Upper lobe of right lung (tissue), 1 donor: Measurements from ENCODE around the gene L1CAM. TPM values are rescaled to one million over a fixed set of nuclear protein-coding genes. Genes with fewer than 3 reads are reported as not detected.

Experiments
- ATAC-seq: fragments of 200-7000 bp; cut with Tn5 transposase; one replicate; pipeline ENCODE4 v1.9.1; 2020; ENCODE audit warnings: mild to moderate bottlenecking, moderate library complexity
- DNase-seq: peaks from one replicate; pipeline ENCODE4 v3.0.0-alpha.2; 2020
- H3K27ac ChIP-seq: fragments of 200-600 bp; one replicate; pipeline ENCODE4 v1.8.0; 2022
- H3K27me3 ChIP-seq: fragments of 200-600 bp; one replicate; pipeline ENCODE4 v1.8.0; 2022; ENCODE audit warnings: mild to moderate bottlenecking
- H3K36me3 ChIP-seq: fragments of 200-600 bp; one replicate; pipeline ENCODE4 v1.8.0; 2022
- H3K4me1 ChIP-seq: fragments of 200-600 bp; one replicate; pipeline ENCODE4 v1.8.0; 2022
- H3K4me3 ChIP-seq: fragments of 200-600 bp; one replicate; pipeline ENCODE4 v1.8.0; 2022; ENCODE audit warnings: mild to moderate bottlenecking
- H3K9me3 ChIP-seq: fragments of 200-600 bp; one replicate; pipeline ENCODE4 v1.8.0; 2022
- CTCF ChIP-seq: fragments of 200-600 bp; IDR thresholded peaks from one replicate; pipeline ENCODE4 v1.8.0; 2022; ENCODE audit warnings: antibody characterized with exemption
- intact Hi-C: fragments of 100-400 bp; cut with DNase I; formaldehyde crosslinking; loops from one replicate; pipeline ENCODE4 v1.11.0; 2022
- total RNA-seq: library from RNA; stranded (reverse); fragmentation: NEBNext Ultra II Directional; extraction: Animal tissue kit (Norgen Biotek cat#: 25700); gene quantifications from one replicate; pipeline ENCODE4 v1.2.1, GENCODE V29; 2021
- donor health status: DM: no; HTN: yes; CAD: no; lungs with severe emphysema.

L1CAM gene
- total RNA-seq, 1 donor from 2014 or later: 1.2 TPM

GRCh38 chrX:153928846-153929245 is 42.9 kb upstream of the L1CAM start:
- no peaks in the 10 kb centered on the region for H3K27me3 ChIP-seq
- no peak for TF ChIP-seq CTCF
- H3K36me3 ChIP-seq: peaks cover 12% of the 10 kb centered on the region
- ATAC-seq: no peak
- H3K9me3 ChIP-seq: no peaks in the 10 kb centered on the region
- H3K27ac ChIP-seq: peak overlapping the region; percentile 66
- intact Hi-C loops: no loop called here
- DNase-seq: no peak
- peak overlapping the region; percentile 35 for H3K4me3 ChIP-seq
- H3K4me1 ChIP-seq: peaks cover 5% of the 10 kb centered on the region

GRCh38 chrX:153927922-153928760 is 42.2 kb upstream of the L1CAM start:
- Histone ChIP-seq H3K4me3 (peak overlapping the region; percentile 60), H3K36me3 (peaks cover 12% of the 10 kb centered on the region), H3K4me1 (peaks cover 11% of the 10 kb centered on the region), H3K9me3 (no peaks in the 10 kb centered on the region), H3K27ac (peak overlapping the region; percentile 92), H3K27me3 (no peaks in the 10 kb centered on the region)
- DNase-seq: peak; percentile 97
- TF ChIP-seq CTCF: peak; percentile 21
- intact Hi-C loops: no loop called here
- ATAC-seq: peak; percentile 92

GRCh38 chrX:153927672-153927921 is 41.6 kb upstream of the L1CAM start:
- H3K4me1 ChIP-seq: peaks cover 17% of the 10 kb centered on the region
- intact Hi-C loops: no loop called here
- ATAC-seq (no peak), DNase-seq (no peak)
- H3K36me3 ChIP-seq: peaks cover 11% of the 10 kb centered on the region
- TF ChIP-seq CTCF: no peak
- peak overlapping the region; percentile 60 for H3K4me3 ChIP-seq
- no peaks in the 10 kb centered on the region for H3K27me3 ChIP-seq
- H3K9me3 ChIP-seq: no peaks in the 10 kb centered on the region
- peak overlapping the region; percentile 92 for H3K27ac ChIP-seq

GRCh38 chrX:153926858-153927671 is 41.1 kb upstream of the L1CAM start:
- TF ChIP-seq CTCF: no peak
- DNase-seq: peak; percentile 74
- H3K36me3 ChIP-seq: peaks cover 7% of the 10 kb centered on the region
- intact Hi-C loops: no loop called here
- peaks cover 18% of the 10 kb centered on the region for H3K4me1 ChIP-seq
- no peaks in the 10 kb centered on the region for H3K9me3 ChIP-seq
- peak; percentile 38 for ATAC-seq
- H3K4me3 ChIP-seq: peak overlapping the region; percentile 60
- peak overlapping the region; percentile 92 for H3K27ac ChIP-seq
- H3K27me3 ChIP-seq: no peaks in the 10 kb centered on the region

- H3K9me3 ChIP-seq: no peaks in the 10 kb centered on the region
- H3K36me3 ChIP-seq: peaks cover 6% of the 10 kb centered on the region
- intact Hi-C loops: no loop called here
- H3K4me3 ChIP-seq: peak overlapping the region; percentile 60
- DNase-seq (no peak), ATAC-seq (no peak)
- TF ChIP-seq CTCF: no peak
- H3K27me3 ChIP-seq: no peaks in the 10 kb centered on the region
- H3K4me1 ChIP-seq: peaks cover 18% of the 10 kb centered on the region
- peak overlapping the region; percentile 92 for H3K27ac ChIP-seq
These were observed 40.5 kb upstream of the L1CAM start for GRCh38 chrX:153926552-153926857.
